SK-N-SH treated with all-trans-retinoic acid at 6 μM for 48 hours (cell line): ENCODE measurements around the gene RELL2.

Source experiments
- ATAC-seq: fragments of 200-7000 bp; cut with Tn5 transposase; 3 replicates; pipeline ENCODE4 v1.9.1; 2020; ENCODE audit warnings: mild to moderate bottlenecking, moderate library complexity
- BACH2 ChIP-seq: fragments of 250-450 bp; sonication (Bioruptor Pico); IDR thresholded peaks from 2 replicates; pipeline ENCODE4 v1.9.0; 2021; ENCODE audit warnings: mild to moderate bottlenecking, borderline replicate concordance
- CSDC2 ChIP-seq: fragments of 250-450 bp; sonication (Bioruptor Pico); IDR thresholded peaks from 2 replicates; pipeline ENCODE4 v1.5.0; 2020; ENCODE audit warnings: mild to moderate bottlenecking, moderate library complexity
- ESRRG ChIP-seq: fragments of 250-450 bp; sonication (Bioruptor Pico); IDR thresholded peaks from 2 replicates; pipeline ENCODE4 v1.6.1; 2021; ENCODE audit warnings: mild to moderate bottlenecking
- GLIS3 ChIP-seq: fragments of 250-450 bp; sonication (Bioruptor Pico); IDR thresholded peaks from 2 replicates; pipeline ENCODE4 v1.5.0; 2020; ENCODE audit warnings: mild to moderate bottlenecking, moderate library complexity
- ISL1 ChIP-seq: fragments of 250-450 bp; sonication (Bioruptor Pico); IDR thresholded peaks from 2 replicates; pipeline ENCODE4 v2.1.2; 2022; ENCODE audit warnings: mild to moderate bottlenecking, moderate library complexity
- PPARA ChIP-seq: fragments of 250-450 bp; sonication (Bioruptor Pico); IDR thresholded peaks from 2 replicates; pipeline ENCODE4 v1.5.0; 2020; ENCODE audit warnings: mild to moderate bottlenecking, borderline replicate concordance
- RARB ChIP-seq: fragments of 250-450 bp; sonication (Bioruptor Pico); IDR thresholded peaks from 2 replicates; pipeline ENCODE4 v1.8.0; 2021; ENCODE audit warnings: mild to moderate bottlenecking, moderate library complexity
- SNAI2 ChIP-seq: fragments of 250-450 bp; sonication (Bioruptor Pico); IDR thresholded peaks from 2 replicates; pipeline ENCODE4 v1.5.0; 2020; ENCODE audit warnings: mild to moderate bottlenecking, moderate library complexity
- TCF4 ChIP-seq: fragments of 250-450 bp; sonication (Bioruptor Pico); IDR thresholded peaks from 2 replicates; pipeline ENCODE4 v1.8.0; 2021; ENCODE audit warnings: mild to moderate bottlenecking, moderate library complexity, borderline replicate concordance
- TOX ChIP-seq: fragments of 250-450 bp; sonication (Bioruptor Pico); IDR thresholded peaks from 2 replicates; pipeline ENCODE4 v1.8.0; 2021; ENCODE audit warnings: mild to moderate bottlenecking, moderate library complexity, borderline replicate concordance
- ZC3H10 ChIP-seq: fragments of 250-450 bp; sonication (Bioruptor Pico); IDR thresholded peaks from 2 replicates; pipeline ENCODE4 v1.5.1; 2021; ENCODE audit warnings: mild to moderate bottlenecking, moderate library complexity
- ZFP3 ChIP-seq: fragments of 250-450 bp; sonication (Bioruptor Pico); IDR thresholded peaks from 2 replicates; pipeline ENCODE4 v1.5.0; 2020; ENCODE audit warnings: mild to moderate bottlenecking, moderate library complexity
- ZFP30 ChIP-seq: fragments of 450-650 bp; formaldehyde crosslinking; IDR thresholded peaks from 2 replicates; pipeline ENCODE4 v1.5.0; 2022; ENCODE audit warnings: mild to moderate bottlenecking, moderate library complexity
- ZNF565 ChIP-seq: fragments of 450-650 bp; formaldehyde crosslinking; conservative IDR thresholded peaks from 2 replicates; pipeline ENCODE4 v1.5.0; 2020; ENCODE audit warnings: low read depth, mild to moderate bottlenecking, moderate library complexity
- ZNF70 ChIP-seq: fragments of 450-650 bp; formaldehyde crosslinking; IDR thresholded peaks from 2 replicates; pipeline ENCODE4 v1.5.0; 2020; ENCODE audit warnings: mild to moderate bottlenecking, moderate library complexity
- ZNF8 ChIP-seq: fragments of 450-650 bp; formaldehyde crosslinking; IDR thresholded peaks from 2 replicates; pipeline ENCODE4 v1.5.0; 2020; ENCODE audit warnings: mild to moderate bottlenecking, moderate library complexity
- TF ChIP-seq, protein P1 (sequence below): fragments of 250-450 bp; sonication (Bioruptor Pico); IDR thresholded peaks from 2 replicates; pipeline ENCODE4 v1.5.1; 2021; ENCODE audit warnings: mild to moderate bottlenecking, moderate library complexity
- TF ChIP-seq, protein P2 (sequence below): fragments of 250-450 bp; sonication (Bioruptor Pico); IDR thresholded peaks from 2 replicates; pipeline ENCODE4 v1.8.0; 2021; ENCODE audit warnings: low read depth, mild to moderate bottlenecking, moderate library complexity, borderline replicate concordance
- TF ChIP-seq, protein P3 (sequence below): fragments of 250-450 bp; sonication (Bioruptor Pico); IDR thresholded peaks from 2 replicates; pipeline ENCODE4 v1.5.1; 2020; ENCODE audit warnings: low read depth, mild to moderate bottlenecking, moderate library complexity
- TF ChIP-seq, protein P4 (sequence below): fragments of 250-450 bp; sonication (Bioruptor Pico); IDR thresholded peaks from 2 replicates; pipeline ENCODE4 v1.8.0; 2020; ENCODE audit warnings: mild to moderate bottlenecking, moderate library complexity, borderline replicate concordance
- TF ChIP-seq, protein P5 (sequence below): fragments of 250-450 bp; sonication (Bioruptor Pico); IDR thresholded peaks from 2 replicates; pipeline ENCODE4 v1.5.0; 2020; ENCODE audit warnings: mild to moderate bottlenecking, moderate library complexity

RELL2 gene

DNA sequence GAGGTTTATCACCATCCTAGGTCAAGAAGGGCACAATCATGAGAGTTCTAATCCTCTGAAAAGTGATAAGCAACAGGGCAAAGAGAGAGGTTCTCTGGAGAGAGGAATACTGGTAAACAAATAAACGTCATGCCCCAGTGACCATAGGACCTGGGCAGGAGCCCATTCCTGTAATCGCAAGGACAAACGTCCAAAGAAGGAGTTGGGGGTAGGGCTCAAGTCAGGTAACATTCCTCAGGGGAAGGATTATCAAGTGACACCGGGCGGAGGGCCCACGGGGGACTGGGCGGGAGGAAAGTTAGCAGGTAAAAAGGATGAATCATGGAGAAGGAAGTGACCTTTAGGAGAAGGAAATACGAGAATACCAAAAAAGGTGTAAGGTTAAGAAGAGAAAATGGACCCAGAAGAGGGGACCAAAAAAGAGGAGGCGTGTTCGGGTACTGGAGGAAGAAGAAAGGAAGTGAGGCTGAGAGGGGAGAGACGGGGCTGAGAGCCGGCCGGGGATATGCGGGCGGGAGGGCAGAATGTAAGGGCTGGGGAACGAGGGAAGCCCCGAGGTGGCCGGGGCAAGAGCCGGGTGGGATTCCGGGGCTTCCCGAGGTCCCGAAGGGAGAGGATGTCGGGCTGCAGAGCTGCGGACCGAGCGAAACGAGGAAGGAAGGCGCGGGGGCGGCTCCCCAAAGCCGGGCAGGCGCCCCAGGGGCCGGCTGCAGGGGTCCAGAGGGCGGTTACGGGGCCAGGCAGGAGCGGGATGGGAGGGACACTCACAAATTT, 18.6 kb upstream of the RELL2 start:
- TF ChIP-seq ZNF565 (CRISPR knock-in tag) (no peak), CSDC2 (no peak), ZC3H10 (CRISPR knock-in tag) (no peak), GLIS3 (CRISPR knock-in tag) (no peak), ISL1 (CRISPR knock-in tag) (no peak), ZNF70 (no peak), BACH2 (CRISPR knock-in tag) (no peak), TOX (CRISPR knock-in tag) (no peak), RARB (CRISPR knock-in tag) (no peak), SNAI2 (CRISPR knock-in tag) (no peak)
- TF ChIP-seq, protein P1, sequence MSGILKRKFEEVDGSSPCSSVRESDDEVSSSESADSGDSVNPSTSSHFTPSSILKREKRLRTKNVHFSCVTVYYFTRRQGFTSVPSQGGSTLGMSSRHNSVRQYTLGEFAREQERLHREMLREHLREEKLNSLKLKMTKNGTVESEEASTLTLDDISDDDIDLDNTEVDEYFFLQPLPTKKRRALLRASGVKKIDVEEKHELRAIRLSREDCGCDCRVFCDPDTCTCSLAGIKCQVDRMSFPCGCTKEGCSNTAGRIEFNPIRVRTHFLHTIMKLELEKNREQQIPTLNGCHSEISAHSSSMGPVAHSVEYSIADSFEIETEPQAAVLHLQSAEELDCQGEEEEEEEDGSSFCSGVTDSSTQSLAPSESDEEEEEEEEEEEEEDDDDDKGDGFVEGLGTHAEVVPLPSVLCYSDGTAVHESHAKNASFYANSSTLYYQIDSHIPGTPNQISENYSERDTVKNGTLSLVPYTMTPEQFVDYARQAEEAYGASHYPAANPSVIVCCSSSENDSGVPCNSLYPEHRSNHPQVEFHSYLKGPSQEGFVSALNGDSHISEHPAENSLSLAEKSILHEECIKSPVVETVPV (CRISPR knock-in tag): no peak
- TF ChIP-seq, protein P2, sequence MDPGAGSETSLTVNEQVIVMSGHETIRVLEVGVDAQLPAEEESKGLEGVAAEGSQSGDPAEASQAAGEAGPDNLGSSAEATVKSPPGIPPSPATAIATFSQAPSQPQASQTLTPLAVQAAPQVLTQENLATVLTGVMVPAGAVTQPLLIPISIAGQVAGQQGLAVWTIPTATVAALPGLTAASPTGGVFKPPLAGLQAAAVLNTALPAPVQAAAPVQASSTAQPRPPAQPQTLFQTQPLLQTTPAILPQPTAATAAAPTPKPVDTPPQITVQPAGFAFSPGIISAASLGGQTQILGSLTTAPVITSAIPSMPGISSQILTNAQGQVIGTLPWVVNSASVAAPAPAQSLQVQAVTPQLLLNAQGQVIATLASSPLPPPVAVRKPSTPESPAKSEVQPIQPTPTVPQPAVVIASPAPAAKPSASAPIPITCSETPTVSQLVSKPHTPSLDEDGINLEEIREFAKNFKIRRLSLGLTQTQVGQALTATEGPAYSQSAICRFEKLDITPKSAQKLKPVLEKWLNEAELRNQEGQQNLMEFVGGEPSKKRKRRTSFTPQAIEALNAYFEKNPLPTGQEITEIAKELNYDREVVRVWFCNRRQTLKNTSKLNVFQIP (CRISPR knock-in tag): no peak
- TF ChIP-seq, protein P3, sequence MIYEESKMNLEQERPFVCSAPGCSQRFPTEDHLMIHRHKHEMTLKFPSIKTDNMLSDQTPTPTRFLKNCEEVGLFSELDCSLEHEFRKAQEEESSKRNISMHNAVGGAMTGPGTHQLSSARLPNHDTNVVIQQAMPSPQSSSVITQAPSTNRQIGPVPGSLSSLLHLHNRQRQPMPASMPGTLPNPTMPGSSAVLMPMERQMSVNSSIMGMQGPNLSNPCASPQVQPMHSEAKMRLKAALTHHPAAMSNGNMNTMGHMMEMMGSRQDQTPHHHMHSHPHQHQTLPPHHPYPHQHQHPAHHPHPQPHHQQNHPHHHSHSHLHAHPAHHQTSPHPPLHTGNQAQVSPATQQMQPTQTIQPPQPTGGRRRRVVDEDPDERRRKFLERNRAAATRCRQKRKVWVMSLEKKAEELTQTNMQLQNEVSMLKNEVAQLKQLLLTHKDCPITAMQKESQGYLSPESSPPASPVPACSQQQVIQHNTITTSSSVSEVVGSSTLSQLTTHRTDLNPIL: no peak

DNA sequence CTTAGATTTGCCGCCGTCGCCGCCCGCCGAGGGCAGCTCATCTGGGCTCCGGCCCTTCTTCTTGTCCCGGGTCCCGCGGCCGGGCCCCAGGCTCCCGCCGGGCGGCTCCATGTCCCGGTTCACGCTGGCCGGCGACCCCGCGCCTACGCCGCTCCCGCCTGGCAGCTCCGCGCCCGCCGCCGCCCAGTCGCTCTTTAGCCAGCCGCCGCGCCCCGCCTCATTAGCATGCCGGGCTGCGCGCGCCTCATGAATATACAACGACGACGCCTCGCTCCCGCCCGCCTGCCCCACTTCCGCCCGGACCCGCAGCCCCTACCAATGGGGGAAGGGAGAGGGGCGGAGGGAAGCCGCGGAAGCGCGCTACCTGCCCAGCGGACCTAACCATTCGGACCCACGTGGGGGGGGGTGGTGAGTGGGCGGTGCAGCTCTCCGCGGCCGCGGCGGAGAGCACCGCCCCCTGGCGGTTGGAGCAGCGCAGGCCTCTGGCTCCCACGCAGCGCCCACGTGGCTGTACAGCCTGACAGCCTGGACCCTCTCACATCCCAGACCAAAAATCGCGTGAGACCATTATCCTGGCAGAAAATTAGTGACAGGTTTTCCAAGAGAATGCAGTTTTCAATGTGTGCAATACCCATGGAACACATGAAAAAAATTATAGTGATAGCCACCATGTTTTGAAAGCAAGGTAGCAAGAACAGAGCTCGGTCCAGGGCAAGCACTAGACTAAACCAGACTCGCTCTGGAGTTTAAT, 17.8 kb upstream of the RELL2 start, which contains the start of gene DIAPH1:
DIAPH1 (minus strand) TSS at position 197 of the 751 bp plus-strand sequence; CDS start at position 111, 86 bp downstream.
- peak; percentile 95 for ATAC-seq
- 0 out of 2 replicates have a peak, but pooled peaks have one; percentile 48 for TF ChIP-seq GLIS3 (CRISPR knock-in tag)
- no peak for TF ChIP-seq CSDC2

More for the DNA sequence above, 18.6 kb upstream of the RELL2 start:
- peak; percentile 55 for ATAC-seq

DNA sequence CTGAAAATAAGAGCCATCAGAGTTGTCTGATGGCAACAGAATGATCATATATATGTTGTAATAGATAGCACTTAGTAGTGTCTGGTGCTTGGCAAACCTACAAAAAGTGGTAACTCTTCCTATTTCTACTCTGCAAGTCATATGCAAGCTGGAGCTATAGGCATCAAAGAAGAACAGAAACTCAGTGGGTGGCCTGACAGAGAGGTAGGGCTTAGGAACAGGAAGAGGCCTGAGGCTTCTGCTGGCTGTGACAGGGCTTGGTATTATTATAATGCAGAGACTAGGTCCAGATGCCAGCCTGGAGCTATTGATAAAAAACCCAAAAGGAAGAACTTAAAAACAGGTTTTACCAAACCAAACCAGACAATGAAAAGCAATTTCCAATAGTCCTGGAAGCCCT, 13.6 kb upstream of the RELL2 start:
- ATAC-seq: no peak
- TF ChIP-seq PPARA (CRISPR knock-in tag): no peak
- no peak for TF ChIP-seq ZFP30 (CRISPR knock-in tag)
- TF ChIP-seq ZNF8 (CRISPR knock-in tag): no peak
- TF ChIP-seq ZC3H10 (CRISPR knock-in tag): no peak
- TF ChIP-seq CSDC2: no peak
- TF ChIP-seq, protein P2 (CRISPR knock-in tag): no peak

DNA sequence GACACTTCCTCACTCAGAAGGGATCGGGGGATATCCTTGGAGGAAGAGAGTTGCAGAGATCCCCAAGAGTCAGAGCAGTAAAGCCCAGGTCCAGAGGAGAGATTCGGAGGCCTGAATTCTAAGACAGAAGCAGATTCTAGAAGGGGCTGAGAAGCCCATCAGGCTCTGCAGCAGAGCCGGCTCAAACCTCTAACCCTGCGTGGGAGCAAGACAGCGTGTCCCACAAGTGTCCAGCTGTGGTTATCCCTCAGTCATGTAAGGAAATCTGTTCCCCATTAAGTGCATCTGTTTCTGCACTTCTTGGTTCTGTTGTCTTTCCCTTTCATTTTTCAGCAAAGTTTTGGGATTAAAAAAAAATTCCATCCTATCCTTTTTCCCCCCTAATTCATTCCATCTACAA, 13.2 kb upstream of the RELL2 start:
- ATAC-seq: no peak
- TF ChIP-seq, protein P4, sequence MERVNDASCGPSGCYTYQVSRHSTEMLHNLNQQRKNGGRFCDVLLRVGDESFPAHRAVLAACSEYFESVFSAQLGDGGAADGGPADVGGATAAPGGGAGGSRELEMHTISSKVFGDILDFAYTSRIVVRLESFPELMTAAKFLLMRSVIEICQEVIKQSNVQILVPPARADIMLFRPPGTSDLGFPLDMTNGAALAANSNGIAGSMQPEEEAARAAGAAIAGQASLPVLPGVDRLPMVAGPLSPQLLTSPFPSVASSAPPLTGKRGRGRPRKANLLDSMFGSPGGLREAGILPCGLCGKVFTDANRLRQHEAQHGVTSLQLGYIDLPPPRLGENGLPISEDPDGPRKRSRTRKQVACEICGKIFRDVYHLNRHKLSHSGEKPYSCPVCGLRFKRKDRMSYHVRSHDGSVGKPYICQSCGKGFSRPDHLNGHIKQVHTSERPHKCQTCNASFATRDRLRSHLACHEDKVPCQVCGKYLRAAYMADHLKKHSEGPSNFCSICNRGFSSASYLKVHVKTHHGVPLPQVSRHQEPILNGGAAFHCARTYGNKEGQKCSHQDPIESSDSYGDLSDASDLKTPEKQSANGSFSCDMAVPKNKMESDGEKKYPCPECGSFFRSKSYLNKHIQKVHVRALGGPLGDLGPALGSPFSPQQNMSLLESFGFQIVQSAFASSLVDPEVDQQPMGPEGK (CRISPR knock-in tag): no peak
- no peak for TF ChIP-seq CSDC2
- no peak for TF ChIP-seq TCF4 (CRISPR knock-in tag)
- no peak for TF ChIP-seq ZC3H10 (CRISPR knock-in tag)
- TF ChIP-seq BACH2 (CRISPR knock-in tag): no peak
- no peak for TF ChIP-seq ISL1 (CRISPR knock-in tag)
- TF ChIP-seq ESRRG (CRISPR knock-in tag): no peak
- TF ChIP-seq, protein P5, sequence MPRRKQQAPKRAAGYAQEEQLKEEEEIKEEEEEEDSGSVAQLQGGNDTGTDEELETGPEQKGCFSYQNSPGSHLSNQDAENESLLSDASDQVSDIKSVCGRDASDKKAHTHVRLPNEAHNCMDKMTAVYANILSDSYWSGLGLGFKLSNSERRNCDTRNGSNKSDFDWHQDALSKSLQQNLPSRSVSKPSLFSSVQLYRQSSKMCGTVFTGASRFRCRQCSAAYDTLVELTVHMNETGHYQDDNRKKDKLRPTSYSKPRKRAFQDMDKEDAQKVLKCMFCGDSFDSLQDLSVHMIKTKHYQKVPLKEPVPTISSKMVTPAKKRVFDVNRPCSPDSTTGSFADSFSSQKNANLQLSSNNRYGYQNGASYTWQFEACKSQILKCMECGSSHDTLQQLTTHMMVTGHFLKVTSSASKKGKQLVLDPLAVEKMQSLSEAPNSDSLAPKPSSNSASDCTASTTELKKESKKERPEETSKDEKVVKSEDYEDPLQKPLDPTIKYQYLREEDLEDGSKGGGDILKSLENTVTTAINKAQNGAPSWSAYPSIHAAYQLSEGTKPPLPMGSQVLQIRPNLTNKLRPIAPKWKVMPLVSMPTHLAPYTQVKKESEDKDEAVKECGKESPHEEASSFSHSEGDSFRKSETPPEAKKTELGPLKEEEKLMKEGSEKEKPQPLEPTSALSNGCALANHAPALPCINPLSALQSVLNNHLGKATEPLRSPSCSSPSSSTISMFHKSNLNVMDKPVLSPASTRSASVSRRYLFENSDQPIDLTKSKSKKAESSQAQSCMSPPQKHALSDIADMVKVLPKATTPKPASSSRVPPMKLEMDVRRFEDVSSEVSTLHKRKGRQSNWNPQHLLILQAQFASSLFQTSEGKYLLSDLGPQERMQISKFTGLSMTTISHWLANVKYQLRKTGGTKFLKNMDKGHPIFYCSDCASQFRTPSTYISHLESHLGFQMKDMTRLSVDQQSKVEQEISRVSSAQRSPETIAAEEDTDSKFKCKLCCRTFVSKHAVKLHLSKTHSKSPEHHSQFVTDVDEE (CRISPR knock-in tag): no peak
- no peak for TF ChIP-seq ZNF8 (CRISPR knock-in tag)
- TF ChIP-seq ZFP3 (CRISPR knock-in tag): no peak
- no peak for TF ChIP-seq TOX (CRISPR knock-in tag)
- TF ChIP-seq, protein P2 (CRISPR knock-in tag): no peak
- no peak for TF ChIP-seq PPARA (CRISPR knock-in tag)
- TF ChIP-seq SNAI2 (CRISPR knock-in tag): no peak
